T-helper 2 cell treated with Interferon-gamma antibody and Interleukin-4, amounts not matched to agents 100 ng/mL and 5 ng/mL, for 36 hours (primary cell): ENCODE data around the gene SCUBE1. TPM values are rescaled to one million over a fixed set of nuclear protein-coding genes. Genes with fewer than 3 reads are reported as not detected.

Source experiments
- intact Hi-C: fragments of 100-400 bp; cut with micrococcal nuclease; formaldehyde crosslinking; loops from one replicate; pipeline ENCODE4 v1.15.1; 2023
- total RNA-seq: library from RNA; stranded (reverse); gene quantifications from 2 replicates; pipeline ENCODE4 v1.2.3, GENCODE V29; 2022

SCUBE1 gene
- 0.11 and 0.14 TPM in 2 replicates for total RNA-seq

DNA sequence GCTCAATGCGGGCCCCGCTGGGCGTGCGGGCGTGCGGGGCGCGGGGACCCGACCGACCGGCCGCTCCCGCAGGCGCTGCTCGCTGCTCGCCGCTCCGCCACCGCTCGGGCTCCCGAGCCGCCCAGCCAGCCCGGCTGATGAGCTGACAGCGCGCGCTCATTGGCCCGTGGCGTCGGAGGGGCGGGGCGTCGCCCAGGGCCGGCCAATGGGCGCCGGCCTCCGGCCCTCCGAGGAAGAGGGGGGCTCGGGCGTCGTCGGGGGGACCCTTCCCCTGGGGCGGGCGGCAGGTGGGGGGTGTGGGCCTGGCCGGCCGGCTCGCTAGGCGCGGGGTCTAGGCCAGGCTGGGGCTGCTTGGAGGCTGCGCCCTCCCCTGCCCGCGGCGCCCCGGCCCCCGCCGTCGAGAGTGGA, at the start of gene SCUBE1:
Gene SCUBE1, minus strand, starts transcription at position 111 of the 408 bp plus-strand sequence. CDS start 111 bp downstream, outside the sequence.
- intact Hi-C loops, result no loop called here

DNA sequence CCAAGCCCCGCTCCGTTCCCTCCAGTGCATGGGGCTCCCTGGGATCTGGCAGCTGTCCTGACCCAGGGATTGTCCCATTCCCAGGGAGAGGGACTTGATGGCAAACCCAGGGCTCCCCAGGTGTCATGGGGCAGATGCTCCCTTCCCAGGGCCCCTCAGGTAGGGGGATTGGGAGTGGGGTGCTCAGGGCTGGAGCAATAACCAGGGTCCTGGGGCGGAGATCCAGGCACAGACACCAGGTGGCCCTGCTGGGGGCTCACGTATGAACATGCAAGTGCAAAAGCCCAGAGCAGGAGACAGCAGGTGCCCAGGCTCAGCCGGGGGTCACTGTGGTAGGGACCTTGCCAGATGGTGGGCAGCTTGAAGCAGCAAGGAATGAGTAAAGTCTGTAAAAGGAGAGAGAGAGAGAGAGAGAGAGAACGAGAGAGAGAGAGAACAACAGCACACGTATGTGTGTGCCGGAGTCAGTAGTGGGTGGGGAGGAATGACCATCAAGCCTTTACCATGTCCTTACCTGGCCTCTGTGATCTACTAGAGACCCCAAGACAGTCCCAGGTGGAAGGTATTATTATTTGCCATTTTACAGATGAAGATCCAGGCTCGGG, 49.3 kb upstream of the SCUBE1 start:
- intact Hi-C loops, result no loop called here

DNA sequence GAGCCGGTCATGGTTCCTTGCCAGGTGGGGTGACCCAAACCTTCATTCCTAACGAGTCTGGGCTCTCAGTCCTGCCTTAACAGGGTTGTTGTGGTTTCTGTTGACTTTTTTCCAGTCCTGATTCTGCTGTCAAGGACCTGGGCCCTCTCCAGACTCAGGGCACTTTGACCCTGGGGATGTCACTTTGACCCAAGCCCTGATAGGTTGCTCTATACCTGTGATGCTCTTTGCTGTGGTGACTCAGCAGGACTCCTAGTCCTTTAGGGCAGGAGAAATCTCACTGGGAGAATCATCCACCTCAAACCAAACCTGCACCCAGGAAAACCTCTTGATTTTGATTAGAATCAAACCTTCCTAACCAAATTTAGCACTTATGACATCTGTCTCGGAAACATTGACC, 48.1 kb upstream of the SCUBE1 start:
- intact Hi-C loops, result no loop called here

DNA sequence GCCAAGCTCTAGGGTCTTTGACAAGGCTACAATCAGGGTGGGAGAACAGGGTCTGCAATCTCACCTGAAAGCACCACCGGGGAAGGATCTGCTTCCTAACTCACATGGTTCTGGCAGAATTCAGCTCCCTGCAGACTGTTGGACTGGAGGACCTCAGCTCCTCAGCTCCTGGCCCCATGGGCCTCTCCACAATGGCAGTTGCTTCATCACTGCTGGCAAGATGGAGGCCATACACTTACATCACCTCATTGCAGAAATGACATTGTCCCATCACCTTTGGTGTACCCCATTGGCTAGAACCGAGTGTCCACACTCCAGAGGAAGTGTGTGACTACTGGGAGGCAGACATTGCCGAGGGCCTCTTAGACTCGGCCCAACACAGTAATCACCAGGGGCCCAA, 47.7 kb upstream of the SCUBE1 start:
- intact Hi-C loops, result no loop called here

DNA sequence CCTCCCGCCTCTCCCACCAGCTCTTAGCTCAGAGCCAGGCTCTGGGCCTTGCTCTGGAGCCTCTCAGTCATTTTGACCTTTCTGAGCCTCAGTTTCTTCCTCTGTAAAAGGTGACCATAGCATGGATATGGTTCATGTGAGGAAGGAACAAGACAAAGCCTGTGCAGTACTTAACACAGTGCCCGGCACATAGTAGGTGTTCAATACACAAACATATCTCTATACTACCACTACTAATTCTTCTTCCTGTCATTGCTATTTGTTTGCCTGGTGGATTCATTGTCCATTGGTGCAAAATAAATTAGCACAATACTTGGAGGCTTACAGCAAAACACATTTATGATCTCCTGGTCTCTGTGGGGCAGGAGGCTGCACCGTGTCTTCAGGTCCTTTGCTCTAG, 47.0 kb upstream of the SCUBE1 start:
- intact Hi-C loops, result no loop called here

DNA sequence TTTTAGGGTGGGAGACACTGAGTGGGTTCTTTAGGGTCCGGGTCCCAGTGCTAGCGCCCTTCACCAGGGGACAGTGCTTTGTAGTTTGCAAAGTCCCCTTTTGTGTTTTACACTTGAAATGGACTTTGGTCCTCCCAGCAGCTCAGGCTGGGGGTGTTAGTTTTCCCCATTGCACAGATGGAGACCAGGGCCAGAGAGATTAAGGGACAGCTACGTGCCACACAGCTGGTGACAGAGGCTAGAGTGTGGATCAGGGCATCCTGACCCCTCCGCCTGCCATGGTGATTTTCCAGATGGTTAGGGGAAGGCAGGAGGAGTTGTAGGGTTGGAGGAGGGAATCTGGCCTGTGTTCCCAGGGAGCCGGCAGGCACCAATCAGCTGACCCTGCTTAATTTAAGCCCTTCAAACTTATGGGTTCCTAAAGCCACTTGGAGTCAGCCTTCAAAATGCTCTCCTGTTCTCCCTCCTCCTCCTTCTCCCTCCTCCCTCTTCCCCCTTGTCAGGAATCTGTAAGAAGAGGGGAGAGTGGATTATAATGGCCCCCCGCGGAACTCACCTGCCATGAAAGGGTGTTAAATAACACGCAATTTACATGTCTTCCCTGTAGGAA, 46.2 kb upstream of the SCUBE1 start:
- intact Hi-C loops, result no loop called here

DNA sequence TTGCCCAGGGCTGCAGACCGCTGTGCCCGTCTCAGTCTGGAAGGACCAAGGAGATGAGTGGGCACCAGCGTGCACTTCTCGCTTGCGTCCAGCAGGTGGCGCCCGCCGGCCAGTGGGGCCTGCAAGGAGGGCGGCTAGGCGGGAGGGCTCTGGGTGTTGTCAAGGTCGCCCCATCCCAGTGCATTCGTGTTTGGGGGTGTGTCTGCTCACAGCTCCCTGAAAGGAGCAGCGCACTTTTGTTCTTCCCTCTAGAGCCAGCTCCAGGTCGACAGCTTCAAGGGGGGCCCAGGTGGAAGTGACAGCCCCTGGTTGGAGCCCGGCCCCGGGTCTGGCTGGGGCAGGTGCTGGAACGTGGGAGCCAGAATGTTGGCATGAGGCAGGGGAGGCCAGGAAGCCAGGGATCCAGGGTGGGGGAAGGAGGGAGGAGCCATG, 45.3 kb upstream of the SCUBE1 start:
- intact Hi-C loops, result no loop called here

DNA sequence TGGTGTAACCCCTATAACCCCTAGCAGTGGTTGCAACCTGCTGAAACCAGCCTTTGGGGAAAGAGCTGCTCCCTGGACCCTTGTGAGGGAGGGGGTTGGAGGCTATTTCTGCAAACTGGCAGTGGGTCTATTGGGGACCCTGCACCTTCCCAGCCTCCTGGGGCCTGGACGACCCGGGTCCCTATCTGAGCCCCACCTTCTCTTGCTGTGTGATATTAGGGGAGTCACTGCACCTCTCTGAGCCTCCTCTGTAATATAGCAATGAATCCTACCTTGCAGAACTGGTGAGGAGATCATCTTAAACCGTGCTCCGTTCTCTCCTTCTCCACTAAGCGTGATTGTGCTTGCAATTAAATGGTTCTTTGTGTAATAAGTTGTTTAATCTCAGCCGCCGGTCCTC, 44.6 kb upstream of the SCUBE1 start:
- intact Hi-C loops, result no loop called here

DNA sequence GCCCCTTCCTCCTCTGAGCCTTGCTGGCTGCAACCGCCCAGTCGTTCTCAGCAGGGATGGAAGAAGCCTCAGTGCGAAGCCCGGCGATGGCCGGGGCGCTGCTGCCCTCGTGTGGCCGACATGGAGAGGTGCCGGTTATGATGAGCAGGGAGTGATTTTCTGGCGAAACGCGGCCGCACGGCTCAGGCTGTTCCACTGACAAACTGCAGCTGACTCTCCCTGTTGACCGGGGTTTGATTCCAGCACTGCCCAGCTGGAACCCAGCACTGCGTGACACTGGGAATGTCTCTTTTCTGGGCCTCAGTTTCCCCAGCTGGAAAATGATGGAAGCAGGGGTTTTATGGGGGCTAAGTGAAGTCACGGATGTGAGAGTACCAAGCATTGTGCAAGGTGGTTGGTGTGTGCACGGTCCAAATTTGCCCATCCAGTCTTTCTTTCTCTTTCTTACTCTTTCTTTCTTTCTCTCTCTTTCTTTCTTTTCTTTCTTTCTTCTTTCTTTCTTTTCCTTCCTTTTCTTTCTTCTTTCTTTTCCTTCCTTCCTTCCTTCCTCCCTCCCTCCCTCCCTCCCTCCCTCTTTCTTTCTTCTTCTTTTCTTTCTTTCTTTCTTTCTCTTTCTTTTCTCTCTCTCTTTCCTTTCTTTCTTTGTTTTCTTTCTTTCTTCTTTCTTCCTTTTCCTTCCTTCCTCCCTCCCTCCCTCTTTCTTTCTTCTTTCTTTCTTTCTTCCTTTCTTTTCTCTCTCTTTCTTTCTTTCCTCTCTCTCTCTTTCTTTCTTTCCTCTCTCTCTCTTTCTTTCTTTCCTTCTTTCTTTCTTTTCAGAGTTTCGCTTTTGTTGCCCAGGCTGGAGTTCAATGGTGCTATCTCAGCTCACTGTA, 42.8 kb upstream of the SCUBE1 start:
- intact Hi-C loops, result loop anchor here (1.0 kb wide), 3 partner anchors 40 to 155 kb away; no protein-coding TSS in a partner anchor

DNA sequence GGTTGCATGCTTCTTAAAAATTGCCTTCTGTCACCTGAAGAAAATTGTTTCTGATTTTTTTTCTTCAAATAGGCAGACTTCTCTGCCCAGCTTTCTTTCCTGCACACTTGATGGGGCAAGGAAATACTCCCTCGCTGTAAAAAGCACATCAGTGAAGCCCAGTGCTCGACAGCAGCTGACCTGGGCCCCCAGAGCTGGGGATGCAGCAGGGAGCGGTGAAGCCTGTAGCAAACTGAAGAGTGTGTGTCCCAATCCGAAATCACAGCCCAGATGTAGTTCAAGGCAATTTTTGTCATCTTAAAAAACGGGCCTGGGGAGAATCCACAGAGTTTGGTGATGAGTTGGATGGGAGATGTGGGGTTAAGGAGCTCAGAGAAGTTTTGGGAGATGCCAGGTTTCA, 41.7 kb upstream of the SCUBE1 start:
- intact Hi-C loops, result loop anchor here (1.0 kb wide), 3 partner anchors 39 to 154 kb away; no protein-coding TSS in a partner anchor

DNA sequence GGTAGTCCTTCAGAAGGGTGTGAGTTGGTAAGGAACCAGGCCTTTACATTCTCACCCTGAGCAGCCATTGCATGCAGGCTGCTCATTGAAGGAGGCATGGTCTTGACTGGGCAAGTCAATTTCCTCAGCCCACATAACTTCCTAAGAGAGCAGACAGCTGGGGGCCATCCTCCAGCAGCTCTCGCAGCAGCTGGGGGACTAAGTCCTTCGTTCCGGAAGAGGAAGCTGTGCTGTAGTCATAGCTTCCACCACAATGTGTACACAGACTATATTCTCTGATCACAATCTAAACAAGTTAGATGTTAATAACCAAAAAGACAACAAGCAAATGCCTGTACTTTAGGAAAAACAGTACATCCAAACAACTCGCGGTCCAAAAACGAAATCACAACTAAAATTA, 38.5 kb upstream of the SCUBE1 start:
- intact Hi-C loops, result loop anchor here (1.0 kb wide), 1 partner anchor 118 kb away; no protein-coding TSS in a partner anchor

DNA sequence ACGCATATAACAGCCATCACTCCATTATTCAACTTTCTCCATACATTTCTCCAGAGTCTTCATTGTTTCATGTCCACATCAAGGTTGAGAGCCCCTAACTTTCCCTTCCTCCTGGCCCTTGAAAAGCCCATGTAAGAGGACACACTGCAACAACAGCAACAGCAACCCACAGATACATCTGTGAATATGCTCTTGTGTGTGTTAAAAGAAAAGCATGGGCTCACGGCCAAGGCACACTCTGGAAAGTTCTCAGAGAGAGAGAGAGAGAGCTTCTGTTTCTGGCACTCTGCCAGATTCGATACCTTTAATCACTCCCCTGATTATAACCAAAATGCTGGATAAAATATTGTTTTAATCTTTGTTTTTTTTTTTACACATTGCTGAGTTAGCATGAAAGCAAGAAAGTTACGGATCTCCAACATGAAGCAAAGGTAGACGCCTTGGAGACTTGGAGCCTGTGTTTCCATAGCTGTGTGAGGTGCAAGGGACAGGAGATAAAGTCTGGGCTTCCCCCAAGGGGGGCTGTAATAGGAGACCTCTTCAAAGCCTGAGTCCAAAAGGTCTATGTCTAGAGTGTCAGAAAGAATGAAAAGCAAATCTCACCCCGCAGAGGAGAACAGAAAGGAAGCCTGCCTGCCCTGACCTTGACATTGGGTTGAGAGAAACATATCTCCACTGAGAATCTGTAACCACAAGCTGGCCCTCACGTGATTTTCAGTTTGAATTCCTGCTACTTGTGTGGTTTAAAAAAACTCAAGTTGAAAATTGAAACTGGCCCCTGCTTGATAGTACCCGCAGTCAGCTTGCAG, 34.9 kb upstream of the SCUBE1 start:
- intact Hi-C loops, result no loop called here

DNA sequence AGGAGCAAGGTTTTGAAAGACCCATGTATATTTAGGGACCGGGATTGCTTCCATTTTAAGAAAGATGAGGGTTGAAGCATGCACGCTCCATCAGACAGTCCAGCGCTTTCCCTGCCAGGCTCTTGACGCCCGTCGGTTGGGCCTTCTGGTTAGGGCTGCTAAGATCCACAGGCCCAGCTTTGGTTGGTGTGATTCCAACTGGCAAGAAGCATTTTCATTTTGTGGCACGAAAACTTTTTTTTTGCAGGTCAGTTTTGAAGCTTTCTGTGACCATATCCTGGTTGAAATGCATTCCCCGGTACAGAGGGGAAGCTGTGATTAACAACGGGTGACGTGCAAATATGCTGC, 34.4 kb upstream of the SCUBE1 start:
- intact Hi-C loops, result no loop called here

DNA sequence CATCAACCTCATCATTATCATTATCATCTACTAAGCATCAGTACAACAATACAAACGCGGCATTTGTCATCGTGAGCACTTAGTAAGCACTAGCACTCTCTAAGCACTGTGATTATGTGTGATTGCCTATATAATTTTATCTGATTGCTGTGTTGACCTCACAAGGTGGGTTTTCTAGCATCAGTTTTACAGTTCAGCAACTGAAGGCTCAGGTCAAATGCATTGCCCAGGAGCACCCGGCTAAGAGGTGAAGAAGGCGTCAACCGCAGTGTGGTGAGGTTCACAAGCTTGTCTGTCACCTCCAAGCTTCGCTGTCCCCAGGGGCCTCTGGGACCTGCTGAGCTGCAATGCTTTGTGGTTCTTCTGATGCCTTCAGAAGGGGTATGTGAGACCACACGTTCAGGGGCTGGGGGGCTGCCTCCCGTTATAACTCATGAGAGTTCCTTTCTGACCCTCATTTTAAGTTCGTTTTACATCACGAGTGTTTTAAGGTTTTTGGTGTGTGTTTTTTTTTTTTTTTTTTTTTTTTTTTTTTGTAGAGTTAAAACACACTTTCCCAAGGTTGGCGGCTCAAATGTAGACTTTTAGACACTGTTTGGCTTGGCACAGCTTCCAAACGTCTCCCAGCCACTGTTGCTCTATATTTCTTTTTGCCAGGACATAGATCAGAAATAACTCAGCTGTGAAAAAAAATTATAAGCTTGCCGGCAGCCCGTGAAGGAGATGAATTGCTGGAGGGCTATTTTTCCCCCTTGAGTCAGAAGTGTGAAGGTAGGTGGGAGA, 33.8 kb upstream of the SCUBE1 start:
- intact Hi-C loops, result no loop called here

DNA sequence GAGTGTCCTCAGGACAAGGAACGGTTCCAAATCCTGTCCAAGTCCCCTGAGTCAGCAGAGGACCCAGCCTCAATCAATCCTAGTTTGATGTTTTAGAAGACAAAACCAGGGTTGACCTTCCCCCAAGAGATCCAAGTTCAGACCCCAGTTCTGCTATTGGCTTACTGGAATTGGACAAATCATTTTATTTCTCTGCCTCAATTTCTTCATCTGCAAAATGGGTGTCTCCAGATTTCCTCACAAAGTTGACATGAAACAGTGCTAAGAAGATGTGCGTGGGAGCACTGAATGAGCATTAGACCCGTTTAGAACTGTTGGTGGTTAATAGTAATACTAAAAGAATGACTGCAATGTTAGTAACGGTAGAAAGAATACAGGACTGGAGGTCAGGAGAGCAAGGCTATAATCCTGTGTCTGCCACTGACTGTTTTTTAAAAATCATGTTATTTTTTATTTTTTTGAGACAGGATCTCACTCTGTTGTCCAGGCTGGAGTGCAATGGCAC, 32.8 kb upstream of the SCUBE1 start:
- intact Hi-C loops, result no loop called here

DNA sequence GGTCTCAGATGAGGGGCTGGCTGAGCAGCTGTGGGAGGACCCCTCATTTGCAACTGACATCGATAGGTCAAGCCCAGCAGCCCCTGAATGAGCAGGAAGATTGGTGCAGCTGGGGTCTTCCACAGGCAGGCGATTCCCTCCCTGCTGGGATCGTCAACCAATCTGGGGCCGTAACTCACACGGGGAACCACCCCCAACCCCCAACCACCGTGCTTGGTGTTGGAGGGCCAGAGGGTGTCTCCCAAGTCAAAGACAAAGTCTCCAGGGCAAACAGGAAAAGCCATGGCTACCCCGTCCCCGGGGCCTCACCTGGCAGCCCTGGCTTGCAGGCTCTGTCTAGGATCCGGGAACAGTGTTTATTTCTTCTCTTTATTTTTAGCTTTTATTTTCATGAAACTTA, 26.9 kb upstream of the SCUBE1 start:
- intact Hi-C loops, result no loop called here

DNA sequence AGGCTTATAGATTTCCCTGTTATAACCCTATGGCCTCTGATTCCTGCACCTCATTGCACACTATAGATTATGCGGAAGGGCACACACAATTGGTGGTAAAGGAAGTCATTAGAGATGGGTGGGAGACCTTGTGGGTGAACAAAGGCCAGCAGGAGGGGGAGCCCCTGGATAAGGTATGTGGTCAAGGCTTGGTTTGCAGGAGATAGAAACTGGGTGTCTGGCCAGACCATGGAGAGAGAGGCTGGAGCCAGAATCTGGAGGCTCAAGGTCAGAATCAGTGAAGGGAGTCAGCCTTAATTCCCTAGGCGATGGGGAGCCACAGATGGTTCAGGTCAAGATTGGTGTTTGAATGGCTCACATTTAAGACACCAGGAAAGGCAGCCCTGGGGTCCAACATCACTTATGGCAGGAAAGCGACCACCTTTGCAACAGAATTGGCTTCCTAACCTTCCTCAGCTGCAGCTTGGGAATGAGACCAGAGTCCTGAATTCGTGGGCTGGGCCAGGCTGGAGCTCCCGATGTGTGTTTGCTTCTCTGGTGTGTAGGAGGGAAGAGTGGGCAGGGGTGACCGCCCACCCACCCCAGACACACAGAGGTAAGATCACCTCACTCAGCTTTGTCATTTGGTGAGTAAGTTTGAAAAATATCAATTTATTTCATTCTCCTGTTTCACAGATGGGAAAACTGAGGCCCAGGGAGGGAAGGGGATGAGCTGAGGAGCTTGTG, 22.7 kb upstream of the SCUBE1 start:
- intact Hi-C loops, result no loop called here

DNA sequence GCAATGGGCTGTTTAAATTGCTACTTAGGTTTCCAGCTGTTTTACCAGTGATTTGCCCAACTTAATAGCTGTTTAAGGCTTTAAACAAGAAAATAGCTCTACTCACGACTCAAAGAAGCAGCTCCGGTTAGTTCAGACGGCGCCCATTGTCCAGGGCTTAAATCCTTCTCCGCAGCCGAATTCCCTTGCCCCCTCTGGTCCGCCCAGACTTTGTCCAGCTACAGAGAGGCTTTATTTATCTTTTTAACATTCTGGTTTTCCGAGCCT, 20.9 kb upstream of the SCUBE1 start:
- intact Hi-C loops, result no loop called here

DNA sequence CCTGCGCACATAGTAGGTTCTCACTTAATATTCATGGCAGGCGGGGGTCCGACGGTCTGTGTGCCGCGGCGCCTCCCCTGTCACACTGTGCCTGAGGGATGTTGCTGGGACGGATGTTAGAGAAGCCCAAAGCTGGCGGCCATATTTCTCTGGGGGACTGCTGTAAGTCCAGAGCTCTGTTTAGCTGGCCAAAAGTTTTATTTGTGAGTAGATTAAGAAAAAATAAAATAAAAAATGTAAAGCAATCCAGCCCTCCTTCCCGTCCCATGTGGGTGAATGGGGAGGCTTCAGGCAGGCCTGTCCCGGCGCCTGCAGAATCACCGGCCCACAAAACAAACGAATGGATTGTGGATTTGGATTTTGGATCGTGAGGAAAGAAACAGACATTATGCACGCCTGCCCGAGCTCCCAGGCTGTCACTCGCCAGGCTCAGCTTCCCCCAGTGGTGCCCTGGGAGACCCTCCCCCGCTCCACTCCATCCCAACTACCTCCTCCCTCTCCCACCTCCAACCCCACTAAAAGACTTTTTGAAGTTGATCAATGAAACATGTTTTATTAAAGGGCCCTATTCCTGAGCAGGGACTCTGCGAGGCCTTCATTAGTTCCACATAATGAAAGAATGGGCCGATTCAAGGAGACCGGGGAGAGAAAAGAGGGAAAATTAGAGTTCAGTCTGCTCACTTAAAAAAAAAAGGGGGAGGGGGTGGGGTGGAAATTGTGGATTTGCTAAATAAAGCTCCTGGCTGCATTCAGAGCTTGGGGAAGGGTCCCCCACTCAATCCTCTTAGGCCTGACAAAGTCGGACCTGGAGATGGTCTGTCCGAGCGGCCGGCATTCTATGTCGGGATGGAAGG, 20.4 kb upstream of the SCUBE1 start:
- intact Hi-C loops, result no loop called here
